Body of pancreas (tissue), 4 donors: ENCODE results near the gene AZIN2.

Experiments
- CTCF ChIP-seq, 7 experiments: fragments of 450-650 bp in 4 of 7; fragments of 200-600 bp in 3 of 7; sonication (generic) in 3 of 7; IDR thresholded peaks; one replicate each; pipeline ENCODE4 v1.5.1; 2016 to 2019; ENCODE audit warnings: antibody characterized with exemption in 7 of 7
- POLR2A ChIP-seq, 3 donors: fragments of 450-650 bp; IDR thresholded peaks; one replicate each; pipeline ENCODE4 v1.6.1; 2016; ENCODE audit warnings: antibody characterized with exemption in 3 of 3, mild to moderate bottlenecking in 2 of 3

GRCh38 chr1:33072707-33073106 lies 8.2 kb upstream of the AZIN2 start:
- TF ChIP-seq POLR2A (IDR thresholded peaks at IDR 0.05) (no peak), CTCF (IDR thresholded peaks at IDR 0.05) (no peak)
